WTC11 (cell line): Measurements from ENCODE around the gene DHRS2. TPM values are rescaled to one million over a fixed set of nuclear protein-coding genes. Genes with fewer than 3 reads are reported as not detected.

ENCODE experiments used
- ATAC-seq: fragments of 200-7000 bp; cut with Tn5 transposase; 2 replicates; pipeline ENCODE4 v1.10.0; 2021; ENCODE audit warnings: mild to moderate bottlenecking, moderate library complexity
- CTCF ChIA-PET: fragments of 300-600 bp; sonication (Branson Sonifier 250); formaldehyde crosslinking; loops from one replicate; lab custom pipeline; 2021; ENCODE audit warnings: antibody characterized with exemption; lab: Charles Lee
- POLR2A ChIA-PET: fragments of 350-600 bp; sonication (Branson Sonifier 250); formaldehyde crosslinking; loops from one replicate; lab custom pipeline; 2021; ENCODE audit warnings: antibody characterized with exemption; lab: Charles Lee
- DNase-seq: peaks from one replicate; pipeline ENCODE4 v3.0.0; 2021; ENCODE audit warnings: low spot score
- H3K27ac Mint-ChIP-seq: 2 replicates; pipeline ENCODE4 v1.8.0; 2021; ENCODE audit warnings: mixed read lengths
- H3K27me3 Mint-ChIP-seq: 2 replicates; pipeline ENCODE4 v1.8.0; 2021; ENCODE audit warnings: low read depth, mild to moderate bottlenecking, moderate library complexity, mixed read lengths
- H3K36me3 Mint-ChIP-seq: 2 replicates; pipeline ENCODE4 v1.8.0; 2021; ENCODE audit warnings: mixed read lengths
- H3K4me1 Mint-ChIP-seq: 2 replicates; pipeline ENCODE4 v1.8.0; 2022; ENCODE audit warnings: mixed read lengths
- H3K4me3 Mint-ChIP-seq: 2 replicates; pipeline ENCODE4 v1.8.0; 2021; ENCODE audit warnings: mild to moderate bottlenecking, moderate library complexity, mixed read lengths
- H3K9me3 Mint-ChIP-seq: 2 replicates; pipeline ENCODE4 v1.8.0; 2021; ENCODE audit warnings: mixed read lengths
- AR ChIP-seq: fragments of 250-450 bp; sonication (Bioruptor Pico); IDR thresholded peaks from 2 replicates; pipeline ENCODE4 v1.9.0; 2021; ENCODE audit warnings: mild to moderate bottlenecking
- ATF6 ChIP-seq: sonication (generic); formaldehyde crosslinking; IDR thresholded peaks from 2 replicates; pipeline ENCODE4 v1.8.1; 2023; ENCODE audit warnings: mild to moderate bottlenecking, missing genetic modification reagents
- CREB1 ChIP-seq: sonication (generic); formaldehyde crosslinking; IDR thresholded peaks from 2 replicates; pipeline ENCODE4 v1.8.0; 2023; ENCODE audit warnings: mild to moderate bottlenecking, missing genetic modification reagents
- CREM ChIP-seq: sonication (generic); formaldehyde crosslinking; IDR thresholded peaks from 2 replicates; pipeline ENCODE4 v1.8.1; 2022; ENCODE audit warnings: mild to moderate bottlenecking, missing genetic modification reagents, moderate library complexity
- CTCF ChIP-seq: fragments of 200-600 bp; IDR thresholded peaks from 2 replicates; pipeline ENCODE4 v1.8.0; 2022; ENCODE audit warnings: antibody characterized with exemption
- EMX1 ChIP-seq: fragments of 250-450 bp; sonication (Bioruptor Pico); IDR thresholded peaks from 2 replicates; pipeline ENCODE4 v1.8.0; 2021; ENCODE audit warnings: mild to moderate bottlenecking
- ERG ChIP-seq: fragments of 250-450 bp; sonication (Bioruptor Pico); IDR thresholded peaks from 2 replicates; pipeline ENCODE4 v1.8.0; 2021; ENCODE audit warnings: mild to moderate bottlenecking
- FOXP1 ChIP-seq: sonication (generic); formaldehyde crosslinking; IDR thresholded peaks from 2 replicates; pipeline ENCODE4 v1.8.0; 2022; ENCODE audit warnings: missing genetic modification reagents, mild to moderate bottlenecking, moderate library complexity, borderline replicate concordance
- JUN ChIP-seq: sonication (generic); formaldehyde crosslinking; IDR thresholded peaks from 2 replicates; pipeline ENCODE4 v1.8.0; 2023; ENCODE audit warnings: mild to moderate bottlenecking, missing genetic modification reagents
- NFYB ChIP-seq: sonication (generic); formaldehyde crosslinking; conservative IDR thresholded peaks from 2 replicates; pipeline ENCODE4 v1.8.0; 2022; ENCODE audit warnings: low read depth, missing genetic modification reagents
- OVOL2 ChIP-seq: fragments of 250-450 bp; sonication (Bioruptor Pico); IDR thresholded peaks from 2 replicates; pipeline ENCODE4 v1.9.0; 2021; ENCODE audit warnings: mild to moderate bottlenecking, borderline replicate concordance
- PRDM15 ChIP-seq: sonication (generic); formaldehyde crosslinking; IDR thresholded peaks from 2 replicates; pipeline ENCODE4 v1.8.0; 2022; ENCODE audit warnings: missing genetic modification reagents
- STAT6 ChIP-seq: sonication (generic); formaldehyde crosslinking; conservative IDR thresholded peaks from 2 replicates; pipeline ENCODE4 v1.8.1; 2023; ENCODE audit warnings: mild to moderate bottlenecking, low read depth, missing genetic modification reagents, moderate library complexity
- TEAD1 ChIP-seq: sonication (generic); formaldehyde crosslinking; IDR thresholded peaks from 2 replicates; pipeline ENCODE4 v1.8.0; 2022; ENCODE audit warnings: mild to moderate bottlenecking, missing genetic modification reagents
- TP53 ChIP-seq: sonication (generic); formaldehyde crosslinking; IDR thresholded peaks from 2 replicates; pipeline ENCODE4 v1.8.1; 2023; ENCODE audit warnings: mild to moderate bottlenecking, missing genetic modification reagents
- USF2 ChIP-seq: sonication (generic); formaldehyde crosslinking; IDR thresholded peaks from 2 replicates; pipeline ENCODE4 v1.8.1; 2023; ENCODE audit warnings: mild to moderate bottlenecking, missing genetic modification reagents, moderate library complexity
- ZNF232 ChIP-seq: sonication (generic); formaldehyde crosslinking; IDR thresholded peaks from 2 replicates; pipeline ENCODE4 v1.8.0; 2022; ENCODE audit warnings: mild to moderate bottlenecking, missing genetic modification reagents
- ZNF263 ChIP-seq: sonication (generic); formaldehyde crosslinking; IDR thresholded peaks from 2 replicates; pipeline ENCODE4 v1.8.1; 2022; ENCODE audit warnings: low read depth, mild to moderate bottlenecking, moderate library complexity, missing genetic modification reagents
- ZNF317 ChIP-seq: sonication (generic); formaldehyde crosslinking; IDR thresholded peaks from 2 replicates; pipeline ENCODE4 v1.8.1; 2023; ENCODE audit warnings: low read depth, mild to moderate bottlenecking, moderate library complexity, missing genetic modification reagents, borderline replicate concordance
- ZNF416 ChIP-seq: fragments of 250-450 bp; sonication (Bioruptor Pico); IDR thresholded peaks from 2 replicates; pipeline ENCODE4 v1.9.0; 2021; ENCODE audit warnings: mild to moderate bottlenecking, inconsistent platforms
- ZNF423 ChIP-seq: fragments of 250-450 bp; sonication (Bioruptor Pico); IDR thresholded peaks from 2 replicates; pipeline ENCODE4 v2.1.2; 2022; ENCODE audit warnings: mild to moderate bottlenecking, moderate library complexity
- total RNA-seq: library from RNA; stranded (reverse); gene quantifications from 3 replicates; pipeline ENCODE4 v1.2.3, GENCODE V29; 2021

Gene DHRS2
- total RNA-seq, 1 experiment from 2014 or later, result 4.5 TPM

- no peaks in the 10 kb centered on the region for H3K36me3 Mint-ChIP-seq
- ChIA-PET POLR2A (no interaction called here), CTCF (no interaction called here)
- no peak for DNase-seq
- no peak overlapping the region for H3K27ac Mint-ChIP-seq
- H3K4me1 Mint-ChIP-seq, result no peaks in the 10 kb centered on the region
- H3K9me3 Mint-ChIP-seq, result peaks cover 8% of the 10 kb centered on the region
- H3K4me3 Mint-ChIP-seq, result no peak overlapping the region
- TF ChIP-seq CTCF, result no peak
- TF ChIP-seq AR (CRISPR knock-in tag), result no peak
- no peak for TF ChIP-seq ZNF423 (CRISPR knock-in tag)
- TF ChIP-seq CREB1, result no peak
- TF ChIP-seq EMX1, result no peak
- TF ChIP-seq PRDM15 (CRISPR knock-in tag), result no peak
- no peak for TF ChIP-seq ZNF416 (CRISPR knock-in tag)
- TF ChIP-seq OVOL2 (CRISPR knock-in tag), result no peak
- no peak for TF ChIP-seq ERG
- no peak for TF ChIP-seq CREM (CRISPR knock-in tag)
- no peak for TF ChIP-seq ZNF232 (CRISPR knock-in tag)
- no peak for TF ChIP-seq JUN (CRISPR knock-in tag)
- TF ChIP-seq FOXP1 (CRISPR knock-in tag), result no peak
- no peak for ATAC-seq
- peaks cover 14% of the 10 kb centered on the region for H3K27me3 Mint-ChIP-seq
Observed at GRCh38 chr14:23604148-23604547, 32.0 kb upstream of the DHRS2 start.

GRCh38 chr14:23604675-23605170 is 31.4 kb upstream of the DHRS2 start:
- CTCF ChIA-PET, result interaction anchor here (1.2 kb wide), 1 partner anchor 61 kb away, joined by 3 read pairs; no protein-coding TSS in a partner anchor
- POLR2A ChIA-PET, result no interaction called here
- H3K36me3 Mint-ChIP-seq, result no peaks in the 10 kb centered on the region
- peaks cover 11% of the 10 kb centered on the region for H3K9me3 Mint-ChIP-seq
- H3K27me3 Mint-ChIP-seq, result peaks cover 15% of the 10 kb centered on the region
- H3K4me1 Mint-ChIP-seq, result no peaks in the 10 kb centered on the region
- no peak overlapping the region for H3K27ac Mint-ChIP-seq
- DNase-seq (no peak), ATAC-seq (no peak)
- no peak overlapping the region for H3K4me3 Mint-ChIP-seq
- TF ChIP-seq TEAD1 (CRISPR knock-in tag) (no peak), CREM (CRISPR knock-in tag) (no peak), ZNF317 (no peak), STAT6 (CRISPR knock-in tag) (no peak), ATF6 (no peak), ZNF263 (CRISPR knock-in tag) (no peak), USF2 (CRISPR knock-in tag) (no peak), NFYB (no peak), TP53 (CRISPR knock-in tag) (no peak)
